PC-3 (cell line): ENCODE results near the gene TP53.

ENCODE experiments used
- CTCF ChIP-seq: fragments of 300-600 bp; sonication (generic); conservative IDR thresholded peaks from 2 replicates; pipeline ENCODE4 v1.5.1; 2017; ENCODE audit warnings: antibody characterized with exemption, low read depth, mild to moderate bottlenecking, low read length
- EZH2phosphoT487 ChIP-seq: fragments of 300-600 bp; sonication (generic); IDR thresholded peaks from 2 replicates; pipeline ENCODE4 v1.6.1; 2018; ENCODE audit warnings: mild to moderate bottlenecking, antibody characterized with exemption, low read length, borderline replicate concordance

DNA sequence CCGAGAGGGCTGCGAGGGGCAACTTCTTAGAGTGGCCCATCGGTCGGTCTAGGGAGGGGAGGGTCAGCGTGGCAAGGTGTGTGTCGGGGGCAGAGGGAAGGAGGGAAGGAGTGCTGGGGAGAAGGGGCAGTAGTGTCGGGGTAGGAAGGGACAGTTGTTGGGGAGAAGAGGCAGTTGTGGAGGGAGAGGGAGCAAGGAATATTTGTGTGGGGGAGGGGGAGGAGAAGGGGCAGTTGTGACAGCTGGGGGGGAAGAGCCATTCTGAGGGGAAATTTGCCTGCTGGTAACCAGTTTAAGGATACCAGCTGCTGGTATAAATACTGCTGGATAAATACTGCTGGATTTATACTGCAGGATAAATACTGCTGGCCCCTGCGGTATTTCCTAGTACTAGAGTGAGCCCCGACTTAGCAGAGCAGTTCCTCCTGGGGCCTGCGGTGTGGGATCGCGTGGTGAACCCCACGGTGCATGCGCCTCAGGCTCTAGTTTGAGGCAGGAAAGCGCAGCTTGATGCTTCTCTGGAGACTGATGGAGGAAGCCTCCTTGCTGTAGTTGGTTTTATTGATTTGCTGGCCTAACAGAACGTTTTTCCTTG lies 30.6 kb upstream of the TP53 start:
- TF ChIP-seq CTCF (no peak), EZH2phosphoT487 (no peak)
